Measurements from ENCODE around the gene VPS35.
"Not testable (repeated sequence)": the region's sequence is repeated elsewhere in the genome, so short reads cannot be mapped to it uniquely, and the experiment has no call there.

The VPS35 gene

DNA sequence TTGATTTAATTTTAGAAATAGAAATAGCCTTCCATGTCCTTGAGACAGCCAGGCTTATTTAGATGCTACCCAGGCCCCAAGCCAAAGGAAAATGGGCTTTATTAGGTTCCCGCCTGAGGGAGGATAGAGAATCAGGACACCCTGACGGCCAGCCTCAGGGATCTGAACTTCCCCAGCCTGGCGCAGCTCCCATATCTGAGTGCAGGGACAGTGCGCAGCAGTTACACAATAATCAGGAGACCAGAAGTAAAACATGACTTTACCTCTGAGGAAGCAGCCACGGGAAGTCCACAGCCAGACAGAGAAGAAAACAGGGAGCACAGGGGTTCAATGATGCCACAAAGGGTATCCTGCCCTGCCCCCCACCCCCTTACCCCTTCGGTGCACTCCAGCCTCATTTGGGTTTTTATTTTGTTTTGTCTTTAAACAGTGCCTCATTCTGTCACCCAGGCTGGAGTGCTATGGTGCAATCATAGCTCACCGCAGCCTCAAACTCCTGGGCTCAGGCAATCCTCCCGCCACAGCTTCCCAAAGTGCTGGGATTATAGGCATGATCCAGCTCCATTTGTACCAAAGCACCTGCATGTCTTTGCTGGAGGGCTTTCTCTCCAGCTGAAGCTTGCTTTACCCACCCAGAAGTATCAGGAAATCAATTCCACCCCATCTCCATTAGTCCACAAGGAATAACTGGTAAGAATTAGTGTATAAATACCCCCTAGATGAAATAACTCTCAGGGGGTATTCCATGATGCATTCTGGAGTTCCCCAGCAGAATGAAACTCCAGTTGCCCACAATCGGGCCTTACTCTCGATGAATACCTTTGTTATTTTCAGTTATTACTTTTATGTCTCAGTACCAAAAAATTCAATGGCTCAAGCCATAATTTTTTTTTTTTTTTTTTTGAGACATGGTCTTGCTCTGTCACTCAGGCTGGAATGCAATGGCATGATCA, 22.4 kb upstream of the VPS35 start:
- DNase-seq: no peak

DNA sequence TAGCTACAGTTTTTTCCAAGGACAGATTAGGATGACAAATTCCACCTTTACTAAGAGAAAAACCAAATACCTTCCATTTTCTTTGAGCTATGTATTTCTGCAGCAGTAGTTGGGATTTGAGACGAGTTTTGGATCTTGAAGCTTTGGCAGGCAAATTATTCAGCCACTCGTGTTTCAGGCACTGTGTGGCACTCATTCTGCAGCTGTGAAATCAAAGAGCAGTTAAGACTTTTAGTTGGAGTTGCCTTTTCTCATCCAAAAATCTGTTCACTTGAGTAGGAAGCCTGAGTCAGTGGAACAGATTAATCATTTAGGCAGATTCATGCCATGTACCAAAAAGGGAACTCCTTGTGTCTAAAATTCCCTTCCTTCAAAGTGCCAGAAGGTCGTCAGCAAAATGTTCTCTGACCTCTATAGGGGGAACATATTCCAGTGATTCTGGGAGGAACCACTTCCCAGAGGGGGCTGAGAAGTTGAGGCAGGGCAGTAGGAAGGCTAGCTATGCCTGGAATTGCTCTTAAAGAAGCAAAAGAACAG, 20.6 kb upstream of the VPS35 start:
- no peak for DNase-seq

DNA sequence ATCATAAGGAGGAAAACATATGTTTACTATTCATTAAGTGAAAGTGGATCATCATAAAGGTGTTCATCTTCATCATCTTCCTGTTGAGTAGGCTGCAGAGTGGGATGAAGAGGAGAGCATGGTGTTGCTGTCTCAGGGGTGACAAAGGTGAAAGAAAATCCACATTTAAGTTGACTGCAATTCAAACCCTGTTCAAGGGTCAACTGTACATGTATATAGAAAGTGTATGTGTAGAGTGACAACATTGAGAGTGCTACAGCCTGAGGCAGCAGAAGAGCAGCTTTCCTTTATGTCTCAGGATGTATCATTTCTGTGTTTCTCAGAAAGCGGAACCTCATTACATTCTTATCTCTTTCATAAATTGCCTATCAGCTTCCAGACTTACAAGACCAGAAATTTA, 17.7 kb upstream of the VPS35 start:
- no peak for DNase-seq

DNA sequence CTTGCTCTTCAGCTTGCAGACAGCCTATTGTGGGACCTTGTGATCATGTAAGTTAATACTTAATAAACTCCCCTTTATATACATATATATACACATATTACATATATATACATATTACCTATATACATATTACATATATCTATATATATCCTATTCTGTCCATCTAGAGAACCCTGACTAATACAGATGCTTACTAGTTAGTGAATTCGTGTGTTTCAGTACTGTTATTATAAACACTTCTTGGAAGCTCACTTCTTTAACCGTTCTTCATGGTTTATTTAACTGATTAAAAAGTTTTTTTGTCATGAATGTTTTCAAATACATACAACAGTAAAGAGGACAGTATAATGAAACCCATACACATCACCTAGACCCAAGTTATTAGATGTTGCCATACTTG, 13.1 kb upstream of the VPS35 start:
- no peak for DNase-seq

DNA sequence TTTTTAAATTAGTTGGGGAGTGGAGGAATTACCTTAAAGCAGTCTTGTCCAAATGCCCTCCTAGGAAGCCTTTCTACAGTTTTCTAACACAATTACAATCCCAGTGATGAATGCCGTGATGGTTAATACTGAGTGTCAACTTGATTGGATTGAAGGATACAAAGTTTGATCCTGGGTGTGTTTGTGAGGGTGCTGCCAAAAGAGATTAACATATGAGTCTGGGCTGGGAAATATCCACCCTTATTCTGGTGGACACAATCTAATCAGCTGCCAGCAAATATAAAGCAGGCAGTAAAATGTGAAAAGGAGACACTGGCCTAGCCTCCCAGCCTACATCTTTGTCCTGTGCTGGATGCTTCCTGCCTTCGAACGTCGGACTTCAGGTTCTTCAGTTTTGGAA, 12.6 kb upstream of the VPS35 start:
- no peak for DNase-seq

DNA sequence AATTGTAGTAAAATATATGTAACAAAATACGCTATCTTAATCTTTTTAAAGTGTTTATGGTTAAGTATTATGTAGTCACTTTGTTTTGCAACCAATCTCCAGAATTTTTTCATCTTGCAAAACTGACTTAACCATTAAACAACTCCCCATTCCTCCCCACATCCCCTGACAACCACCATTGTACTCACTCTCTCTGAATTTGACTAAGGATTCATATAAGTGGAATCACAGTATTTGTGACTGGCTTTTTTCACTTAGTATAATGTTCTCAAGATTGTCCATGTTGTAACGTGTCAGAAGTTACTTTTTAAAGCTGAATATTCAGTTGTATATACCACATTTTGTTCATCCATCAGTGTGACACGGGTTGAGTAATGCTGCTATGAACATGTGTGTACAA, 11.1 kb upstream of the VPS35 start:
- no peak for DNase-seq

DNA sequence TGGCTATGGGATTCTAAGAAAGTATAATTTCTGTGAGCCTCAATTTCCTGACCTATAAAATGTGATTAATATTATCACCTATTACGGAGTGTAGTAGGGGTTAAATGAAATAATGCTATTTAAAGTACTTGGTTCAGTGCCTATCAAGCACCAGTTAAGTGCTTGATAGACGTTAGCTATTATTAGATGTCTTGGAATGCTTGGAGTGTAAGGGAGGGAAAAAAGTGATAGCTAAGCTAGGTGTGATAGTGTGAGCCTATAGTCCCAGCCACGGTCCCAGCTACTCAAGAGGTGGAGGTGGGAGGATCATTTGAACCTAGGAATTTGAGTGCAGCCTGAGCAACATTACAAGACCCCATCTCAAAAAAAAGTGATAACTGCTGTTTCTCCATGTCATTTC, 8.0 kb upstream of the VPS35 start:
- DNase-seq: no peak

DNA sequence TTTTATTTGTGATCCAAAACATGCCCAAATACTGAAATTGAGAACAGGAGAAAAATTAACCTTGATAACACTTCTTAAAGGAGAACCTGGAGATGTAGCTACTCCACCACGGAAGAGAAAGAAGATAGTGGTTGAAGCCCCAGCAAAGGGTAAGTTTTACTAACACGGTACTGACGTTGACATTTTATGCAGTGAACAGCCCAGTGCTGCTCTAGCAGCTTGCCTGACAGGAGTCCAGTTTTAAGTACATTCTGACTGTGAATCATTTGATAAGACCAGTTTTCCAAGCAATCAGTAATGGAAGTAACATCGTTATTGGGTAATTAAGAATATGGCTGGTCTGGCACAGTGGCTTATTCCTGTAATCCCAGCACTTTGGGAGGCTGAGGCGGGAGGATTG, 7.0 kb upstream of the VPS35 start:
- DNase-seq: no peak

DNA sequence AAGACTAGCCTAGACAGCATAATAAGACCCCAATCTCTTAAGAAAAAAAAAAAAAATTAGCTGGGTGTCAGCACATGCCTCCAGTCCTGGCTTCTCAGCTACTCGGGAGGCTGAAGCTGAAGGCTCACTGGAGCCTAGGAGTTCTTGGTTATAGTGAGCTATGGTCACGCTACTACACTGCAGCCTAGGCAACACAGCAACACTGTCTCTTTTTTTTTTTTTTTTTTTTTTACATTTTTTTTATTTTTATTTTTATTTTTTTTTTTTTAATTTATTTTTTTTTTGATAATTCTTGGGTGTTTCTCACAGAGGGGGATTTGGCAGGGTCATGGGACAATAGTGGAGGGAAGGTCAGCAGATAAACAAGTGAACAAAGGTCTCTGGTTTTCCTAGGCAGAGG, 4.6 kb upstream of the VPS35 start:
- no peak for DNase-seq

DNA sequence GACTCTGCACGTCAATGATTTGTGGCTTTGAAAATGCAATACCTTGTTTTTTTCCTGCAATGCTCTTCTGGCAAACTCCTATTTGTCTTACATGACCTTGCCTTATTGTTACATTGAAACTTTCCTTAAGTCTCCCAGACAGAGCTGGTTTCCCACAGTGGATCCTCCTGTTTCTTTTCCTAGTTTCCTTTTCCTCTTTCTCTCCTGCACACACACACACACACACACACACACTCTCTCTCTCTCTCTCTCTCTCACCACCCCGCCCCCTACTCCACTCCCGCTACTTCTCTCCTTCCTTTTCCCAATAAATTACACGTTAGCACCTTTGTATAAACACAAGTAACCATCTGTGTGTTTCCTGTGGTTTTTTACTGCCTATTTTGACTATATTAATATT, 2.7 kb upstream of the VPS35 start:
- no peak for DNase-seq

DNA sequence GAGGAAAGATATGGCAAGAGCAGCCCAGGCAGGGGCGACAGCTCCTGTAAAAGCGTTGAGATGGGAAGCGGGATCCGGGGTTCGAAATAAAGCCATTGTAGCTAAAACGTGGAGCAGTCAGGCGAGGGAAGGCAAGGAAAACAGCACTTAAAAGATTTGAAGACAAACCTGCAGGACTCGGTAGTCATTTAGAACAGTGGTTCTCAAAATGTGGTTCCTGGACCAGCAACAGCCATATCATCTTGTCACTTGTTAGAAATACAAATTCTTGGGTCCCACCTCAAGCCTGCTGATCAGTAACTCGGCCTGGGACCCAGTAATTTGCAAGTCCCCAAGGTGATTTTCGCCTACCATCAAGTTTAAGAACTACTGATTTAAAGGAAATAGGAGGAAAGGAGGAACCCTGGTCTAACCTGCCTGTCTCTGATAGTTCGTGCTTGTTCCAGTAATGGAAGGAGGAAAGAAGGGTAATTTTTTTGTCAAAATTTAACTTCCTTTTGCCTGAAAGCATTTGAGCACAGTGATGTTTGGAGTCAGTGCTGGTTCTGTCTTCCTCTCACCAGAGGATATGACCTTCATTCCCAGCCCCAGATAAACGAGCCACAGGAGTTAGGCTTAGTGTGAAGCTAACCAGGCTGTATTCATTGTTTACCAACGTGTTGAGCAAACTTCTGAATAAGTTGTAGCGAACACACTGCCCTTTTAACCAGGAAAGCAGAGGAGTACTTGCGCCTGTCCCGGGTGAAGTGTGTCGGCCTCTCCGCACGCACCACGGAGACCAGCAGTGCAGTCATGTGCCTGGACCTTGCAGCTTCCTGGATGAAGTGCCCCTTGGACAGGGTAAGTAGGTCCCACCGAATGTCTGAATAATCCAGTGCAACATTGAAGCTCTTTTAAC, 1.6 kb upstream of the VPS35 start:
- DNase-seq: no peak

DNA sequence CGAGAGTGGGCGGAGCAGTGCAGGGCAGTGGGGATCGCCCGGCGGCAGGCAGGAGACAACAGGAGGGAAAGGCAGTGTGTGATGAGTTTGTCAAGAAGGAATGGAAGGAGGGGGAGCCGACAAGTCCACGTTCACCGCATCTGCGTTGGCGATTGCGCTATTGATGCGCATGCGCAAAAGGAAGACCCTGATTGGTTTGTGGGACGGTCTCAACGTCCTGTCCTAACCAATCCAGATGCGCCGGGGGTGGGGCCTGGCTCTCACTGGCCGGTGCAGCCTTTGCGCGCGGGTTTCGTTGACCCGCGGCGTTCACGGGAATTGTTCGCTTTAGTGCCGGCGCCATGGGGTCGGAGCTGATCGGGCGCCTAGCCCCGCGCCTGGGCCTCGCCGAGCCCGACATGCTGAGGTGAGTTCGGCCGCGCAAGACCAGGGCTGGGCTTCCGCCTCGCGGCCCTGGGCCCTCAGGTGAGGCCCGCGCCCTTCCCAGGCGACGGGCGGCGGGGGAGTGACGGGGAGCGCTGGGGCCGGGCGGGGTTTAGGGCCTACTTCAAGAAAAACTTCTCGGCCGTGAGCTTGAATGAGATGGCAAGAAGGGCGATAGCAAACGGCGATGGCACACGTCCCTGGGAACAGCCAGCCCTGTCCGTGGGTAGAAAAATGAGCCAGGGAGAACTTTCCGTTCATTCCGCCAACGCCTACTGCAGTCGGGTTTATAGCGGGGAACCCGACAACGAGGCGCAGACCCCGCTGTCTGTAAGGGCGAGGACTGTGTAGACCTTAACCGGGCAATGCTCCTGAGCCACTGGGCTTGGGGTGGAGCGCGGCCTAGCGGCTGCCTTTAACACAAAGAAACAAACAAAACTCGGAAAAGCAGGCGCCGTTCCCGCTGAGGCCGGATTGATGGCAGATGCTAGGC, 645 bp upstream of the VPS35 start, which contains the start of gene ORC6:
TSS of gene ORC6 (plus strand) at position 295 of the 916 bp plus-strand sequence. CDS start at position 342, 47 bp downstream.
- peak; percentile 97 for DNase-seq

DNA sequence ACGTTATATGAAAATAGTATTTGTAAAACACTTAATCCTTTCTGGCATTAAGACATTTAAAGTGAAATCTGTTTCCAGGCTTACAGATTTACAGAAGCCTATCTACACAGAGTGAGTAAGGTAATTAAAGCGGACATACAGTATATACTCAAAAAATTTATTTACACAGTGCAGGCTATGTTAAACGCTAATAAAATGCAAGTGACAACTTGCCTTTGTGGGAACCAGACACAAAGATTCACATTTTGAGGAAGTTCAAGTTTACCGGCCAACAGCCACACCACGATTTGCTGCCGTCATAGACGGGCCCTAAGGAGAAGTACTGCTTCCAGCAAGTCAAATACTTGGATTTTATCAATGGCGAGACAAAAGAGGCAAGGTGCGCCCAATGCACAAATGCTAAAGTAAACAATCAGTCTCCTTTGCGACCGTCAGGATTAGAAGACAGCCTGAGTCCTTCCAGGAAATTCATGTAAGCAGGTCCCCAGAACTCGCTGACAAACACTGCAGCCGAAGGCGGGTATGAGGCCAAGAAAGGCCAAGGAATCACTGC, 801 bp downstream of the VPS35 start:
- no peak for DNase-seq

DNA sequence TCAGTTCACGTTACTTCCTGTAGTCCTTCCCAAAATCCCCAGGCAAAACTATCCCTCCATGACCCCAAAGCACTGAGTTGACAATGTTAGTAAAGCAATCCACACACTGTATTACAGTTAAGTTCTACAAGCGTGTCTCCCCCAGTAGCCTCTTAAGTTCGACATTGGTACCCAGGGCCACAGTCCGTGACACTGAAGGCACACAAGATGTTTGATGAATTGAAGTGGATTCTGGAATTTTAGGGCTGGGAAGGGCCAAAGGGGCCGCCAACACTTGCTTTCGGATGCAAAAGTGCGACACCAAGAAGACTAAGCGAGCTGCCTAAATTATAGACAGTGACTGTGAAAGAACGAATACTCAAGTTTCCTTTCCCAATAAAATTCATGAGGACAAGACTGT, 1.5 kb downstream of the VPS35 start:
- no peak for DNase-seq

DNA sequence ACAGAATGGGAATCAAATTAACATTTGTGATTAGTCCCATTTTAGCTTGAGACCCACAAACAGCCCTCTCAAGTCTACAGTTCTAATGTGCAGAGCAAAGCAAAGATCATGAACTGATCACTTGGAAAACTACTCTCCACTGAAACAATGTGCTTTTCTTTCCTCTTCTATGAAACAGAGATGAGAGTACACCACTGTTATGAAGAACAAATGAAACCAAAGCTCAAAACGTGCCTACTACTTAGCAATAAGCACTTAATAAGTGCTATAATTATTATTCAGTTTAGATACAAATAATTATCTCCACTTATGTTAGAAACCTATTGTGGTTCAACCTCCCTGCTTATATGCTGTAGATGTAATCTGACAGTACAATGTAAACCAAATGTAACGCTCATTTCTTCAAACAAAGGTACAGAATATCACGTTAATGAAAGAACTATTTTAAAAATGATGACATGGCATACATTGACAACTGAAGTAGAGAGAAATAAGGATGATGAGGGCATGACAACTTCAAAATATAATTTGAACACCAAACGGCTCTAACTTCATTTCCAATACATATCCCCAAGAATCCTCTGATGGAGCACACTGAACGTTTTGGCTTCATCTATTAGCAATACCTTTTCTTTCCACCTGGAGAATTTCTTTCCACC, 2.0 kb downstream of the VPS35 start:
- DNase-seq: no peak

DNA sequence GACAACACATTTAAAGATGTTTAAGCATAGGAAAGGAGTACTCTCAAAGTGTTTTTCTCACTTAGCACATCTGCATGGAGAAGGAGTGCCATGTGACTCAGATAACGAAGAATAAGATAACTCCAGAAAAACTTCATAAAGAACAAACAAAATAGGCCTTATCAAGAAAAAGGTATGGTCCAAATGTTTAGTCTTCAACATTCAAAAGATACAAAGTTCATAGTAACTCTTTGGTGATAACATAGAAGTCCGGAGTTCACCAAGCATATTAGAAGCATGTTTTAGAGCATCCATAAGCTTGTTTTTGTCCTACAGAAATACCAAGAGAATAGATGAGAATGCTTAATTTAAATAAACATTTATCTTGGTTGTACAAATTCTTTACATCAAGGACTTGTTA, 7.1 kb downstream of the VPS35 start:
- DNase-seq: not testable (repeated sequence)

DNA sequence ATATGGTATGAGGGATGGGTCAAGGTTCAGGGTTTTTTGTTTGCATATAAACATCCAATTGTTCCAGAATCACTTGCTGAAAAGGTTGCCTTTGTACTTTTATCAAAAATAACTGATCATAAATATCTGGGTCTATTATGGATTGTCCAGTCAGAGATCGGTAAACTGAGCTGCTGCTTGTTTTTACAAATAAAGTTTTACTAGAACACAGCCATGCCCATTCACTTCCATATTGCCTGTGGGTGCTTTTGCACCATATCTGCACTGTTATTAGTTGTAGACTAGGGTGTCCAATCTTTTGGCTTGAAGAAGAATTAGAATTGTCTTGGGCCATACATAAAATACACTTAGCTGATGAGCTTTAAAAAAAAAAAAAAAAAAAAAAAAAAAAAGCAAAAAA, 11.0 kb downstream of the VPS35 start:
- not testable (repeated sequence) for DNase-seq

DNA sequence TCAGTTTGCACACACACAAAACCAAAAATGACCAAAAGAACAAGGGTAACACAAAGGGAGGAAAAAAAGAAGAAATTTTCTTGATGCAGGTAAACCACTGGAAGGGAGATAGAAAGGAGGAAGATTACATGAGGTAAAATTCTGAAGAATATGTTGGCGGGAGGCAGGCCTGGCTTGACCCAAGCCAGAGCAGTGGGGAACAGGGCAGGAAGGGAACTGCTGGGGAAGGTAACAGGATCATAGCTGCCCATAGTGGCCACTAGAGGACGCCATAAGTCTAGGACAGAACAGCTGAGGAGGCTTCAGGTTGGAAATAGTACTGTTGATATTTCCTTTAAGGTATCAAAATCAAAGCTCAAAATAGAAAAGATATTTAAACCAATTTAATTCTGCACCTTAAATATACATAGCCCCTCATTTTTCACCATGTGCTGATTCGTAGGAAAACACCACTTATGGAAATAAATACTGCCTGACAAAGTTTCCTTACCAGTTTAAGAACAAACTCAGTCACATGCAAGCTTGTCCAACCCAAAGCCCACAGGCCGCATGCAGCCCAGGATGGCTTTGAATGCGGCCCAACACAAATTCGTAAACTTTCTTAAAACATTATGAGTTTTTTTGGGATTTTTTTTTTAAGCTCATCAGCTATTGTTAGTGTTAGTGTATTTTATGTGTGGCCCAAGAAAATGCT, 15.5 kb downstream of the VPS35 start:
- peak; percentile 35 for DNase-seq

DNA sequence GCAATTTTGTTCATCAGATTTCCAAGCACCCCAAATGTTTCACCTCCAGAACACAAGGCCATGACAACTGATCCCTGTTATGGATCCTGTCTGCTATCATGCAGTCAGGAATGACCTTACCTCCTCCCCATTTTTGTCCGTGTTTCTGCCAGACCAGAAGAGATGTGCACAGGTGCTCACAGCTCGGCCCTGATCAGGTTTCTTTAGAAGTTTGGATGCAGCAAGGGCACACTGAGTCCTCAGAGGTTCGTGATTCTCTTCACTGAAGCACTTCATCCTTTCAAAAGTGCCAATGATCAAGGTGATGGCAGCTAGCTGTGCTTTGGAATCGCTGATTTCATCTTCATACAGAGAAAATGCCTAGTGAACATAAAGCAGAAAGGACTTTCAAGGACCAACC, 26.9 kb downstream of the VPS35 start:
- DNase-seq: no peak

DNA sequence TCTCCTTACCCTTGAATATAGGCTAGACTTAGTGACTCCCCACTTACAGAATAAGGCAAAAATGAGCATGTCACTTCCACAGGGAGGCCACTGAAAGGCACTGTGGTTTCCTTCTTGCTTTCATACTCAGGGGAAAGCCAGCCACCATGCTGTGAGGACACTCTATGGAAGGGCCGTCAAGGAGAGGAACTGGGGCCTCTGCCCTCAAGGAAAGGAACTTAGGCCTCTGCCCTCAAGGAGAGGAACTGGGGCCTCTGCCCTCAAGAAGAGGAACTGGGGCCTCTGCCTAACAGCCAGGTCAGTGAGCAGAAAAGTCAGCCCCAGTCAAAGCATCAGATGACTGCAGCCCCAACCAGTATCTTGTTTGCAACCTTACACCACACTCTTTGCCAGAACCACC, 30.1 kb downstream of the VPS35 start:
- no peak for DNase-seq

DNA sequence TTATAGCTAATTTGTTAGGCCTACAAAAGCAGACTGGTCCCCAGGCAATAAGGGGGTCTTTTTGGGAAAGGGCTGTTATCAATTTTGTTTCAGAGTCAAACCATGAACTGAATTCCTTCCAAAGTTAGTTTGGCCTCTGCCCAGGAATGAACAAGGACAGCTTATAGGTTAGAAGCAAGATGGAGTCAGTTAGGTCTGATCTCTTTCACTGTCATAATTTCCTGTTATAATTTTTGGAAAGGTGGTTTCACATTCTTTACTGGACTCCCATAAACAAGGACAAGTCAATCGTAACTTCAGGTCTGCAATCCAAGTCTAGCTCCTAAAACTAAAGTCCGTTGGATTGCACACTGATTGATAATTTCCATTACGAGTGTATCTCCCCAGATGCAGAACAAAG, 37.7 kb downstream of the VPS35 start:
- DNase-seq: no peak
